RWPE2 (cell line): ENCODE measurements around the gene IARS2.
"Not testable (repeated sequence)": the region's sequence is repeated elsewhere in the genome, so short reads cannot be mapped to it uniquely, and the experiment has no call there.

Experiments
- ATAC-seq: fragments of 200-7000 bp; cut with Tn5 transposase; 3 replicates; pipeline ENCODE4 v1.9.1; 2021; ENCODE audit warnings: low read depth
- DNase-seq: peaks from one replicate; pipeline ENCODE4 v3.0.0-alpha.2; 2020; ENCODE audit warnings: low spot score
- H3K27ac ChIP-seq: fragments of 450-650 bp; 2 replicates; pipeline ENCODE4 v1.5.1; 2017; ENCODE audit warnings: mild to moderate bottlenecking; ENCODE audit not compliant: poor library complexity, severe bottlenecking
- H3K27me3 ChIP-seq: fragments of 250-450 bp; sonication (Bioruptor Pico); 2 replicates; pipeline ENCODE4 v1.5.1; 2021; ENCODE audit warnings: mild to moderate bottlenecking, moderate library complexity; ENCODE audit not compliant: insufficient read depth, poor library complexity, severe bottlenecking
- H3K36me3 ChIP-seq: fragments of 250-450 bp; sonication (Bioruptor Pico); 2 replicates; pipeline ENCODE4 v1.5.1; 2020; ENCODE audit warnings: low read depth, mild to moderate bottlenecking, moderate library complexity
- H3K4me1 ChIP-seq: fragments of 250-450 bp; sonication (Bioruptor Pico); 2 replicates; pipeline ENCODE4 v1.5.1; 2021; ENCODE audit warnings: mild to moderate bottlenecking, moderate library complexity; ENCODE audit not compliant: insufficient read depth, poor library complexity, severe bottlenecking
- H3K4me3 ChIP-seq: fragments of 250-450 bp; sonication (Bioruptor Pico); 2 replicates; pipeline ENCODE4 v1.5.1; 2021; ENCODE audit warnings: mild to moderate bottlenecking, moderate library complexity; ENCODE audit not compliant: severe bottlenecking
- H3K9me3 ChIP-seq: fragments of 250-450 bp; sonication (Bioruptor Pico); 2 replicates; pipeline ENCODE4 v1.5.1; 2021; ENCODE audit warnings: mild to moderate bottlenecking, moderate library complexity; ENCODE audit not compliant: severe bottlenecking
- TF ChIP-seq, protein P1 (sequence below): fragments of 450-650 bp; IDR thresholded peaks from one replicate; pipeline ENCODE4 v1.5.1; 2017; ENCODE audit warnings: mild to moderate bottlenecking, moderate library complexity; ENCODE audit not compliant: poor library complexity, severe bottlenecking

Gene IARS2

DNA sequence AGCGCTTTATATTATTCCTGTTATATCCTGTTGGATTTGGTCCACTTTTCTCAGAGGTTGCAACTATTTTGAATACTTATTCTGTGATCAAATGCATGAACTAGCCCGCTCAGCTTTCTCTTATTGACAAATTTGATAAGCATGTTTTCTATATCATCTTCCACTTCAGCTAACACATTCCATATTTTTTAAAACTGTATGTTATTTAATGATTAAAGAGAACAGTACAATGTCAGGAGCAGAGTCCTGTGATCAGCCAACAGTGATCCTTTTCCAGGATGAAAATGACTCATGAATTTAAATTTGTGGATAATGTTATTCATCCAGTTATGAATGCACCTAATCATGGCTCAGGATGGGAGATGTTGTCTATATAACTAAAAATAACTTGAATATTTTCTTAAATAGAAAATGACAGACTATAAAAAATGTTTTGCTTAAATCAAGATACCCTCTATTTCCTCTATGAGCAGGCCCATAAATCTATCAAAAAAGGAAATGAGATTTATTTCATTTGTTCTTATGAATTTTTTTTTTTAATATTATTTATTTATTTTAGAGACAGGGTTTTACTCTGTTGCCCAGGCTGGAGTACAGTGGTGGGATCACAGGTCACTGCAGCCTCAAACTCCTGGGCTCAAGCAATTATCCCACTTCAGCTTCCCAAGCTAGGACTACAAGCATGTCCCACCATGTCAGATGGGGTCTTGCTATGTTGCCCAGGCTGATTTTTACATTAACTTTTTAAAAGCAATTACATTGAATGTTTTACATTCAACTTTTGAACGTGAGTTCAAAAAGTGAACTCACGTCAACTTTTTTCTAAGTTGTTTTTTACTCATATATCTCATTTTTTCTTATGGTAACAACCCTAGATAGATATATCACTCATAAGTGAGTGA, 16.8 kb upstream of the IARS2 start:
- TF ChIP-seq, protein P1, sequence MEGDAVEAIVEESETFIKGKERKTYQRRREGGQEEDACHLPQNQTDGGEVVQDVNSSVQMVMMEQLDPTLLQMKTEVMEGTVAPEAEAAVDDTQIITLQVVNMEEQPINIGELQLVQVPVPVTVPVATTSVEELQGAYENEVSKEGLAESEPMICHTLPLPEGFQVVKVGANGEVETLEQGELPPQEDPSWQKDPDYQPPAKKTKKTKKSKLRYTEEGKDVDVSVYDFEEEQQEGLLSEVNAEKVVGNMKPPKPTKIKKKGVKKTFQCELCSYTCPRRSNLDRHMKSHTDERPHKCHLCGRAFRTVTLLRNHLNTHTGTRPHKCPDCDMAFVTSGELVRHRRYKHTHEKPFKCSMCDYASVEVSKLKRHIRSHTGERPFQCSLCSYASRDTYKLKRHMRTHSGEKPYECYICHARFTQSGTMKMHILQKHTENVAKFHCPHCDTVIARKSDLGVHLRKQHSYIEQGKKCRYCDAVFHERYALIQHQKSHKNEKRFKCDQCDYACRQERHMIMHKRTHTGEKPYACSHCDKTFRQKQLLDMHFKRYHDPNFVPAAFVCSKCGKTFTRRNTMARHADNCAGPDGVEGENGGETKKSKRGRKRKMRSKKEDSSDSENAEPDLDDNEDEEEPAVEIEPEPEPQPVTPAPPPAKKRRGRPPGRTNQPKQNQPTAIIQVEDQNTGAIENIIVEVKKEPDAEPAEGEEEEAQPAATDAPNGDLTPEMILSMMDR, result no peak
- H3K9me3 ChIP-seq, result no peaks in the 10 kb centered on the region
- no peaks in the 10 kb centered on the region for H3K4me1 ChIP-seq
- no peak overlapping the region for H3K4me3 ChIP-seq
- no peak overlapping the region for H3K27ac ChIP-seq
- ATAC-seq, result no peak
- no peaks in the 10 kb centered on the region for H3K36me3 ChIP-seq
- no peaks in the 10 kb centered on the region for H3K27me3 ChIP-seq
- no peak for DNase-seq

DNA sequence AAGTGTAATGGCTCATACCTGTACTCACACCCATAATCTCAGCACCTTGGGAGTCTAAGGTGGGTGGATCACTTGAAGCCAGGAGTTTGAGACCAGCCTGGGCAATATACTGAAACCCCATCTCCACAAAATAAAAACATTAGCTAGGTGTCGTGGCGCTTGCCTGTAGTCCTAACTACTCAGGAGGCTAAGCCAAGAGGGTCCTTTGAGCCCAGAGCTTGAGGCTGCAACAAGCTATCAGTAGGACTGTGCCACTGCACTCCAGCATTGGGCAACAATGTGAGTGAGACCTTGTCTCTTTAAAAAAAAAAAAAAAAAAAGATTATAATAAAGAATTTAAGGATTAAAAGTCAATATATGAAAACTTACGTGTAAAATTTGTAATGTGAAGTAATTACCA, 16.0 kb upstream of the IARS2 start:
- Histone ChIP-seq H3K36me3 (no peaks in the 10 kb centered on the region), H3K4me1 (no peaks in the 10 kb centered on the region), H3K27ac (no peak overlapping the region), H3K9me3 (no peaks in the 10 kb centered on the region), H3K4me3 (no peak overlapping the region), H3K27me3 (no peaks in the 10 kb centered on the region)
- TF ChIP-seq, protein P1, result no peak
- no peak for DNase-seq
- no peak for ATAC-seq

DNA sequence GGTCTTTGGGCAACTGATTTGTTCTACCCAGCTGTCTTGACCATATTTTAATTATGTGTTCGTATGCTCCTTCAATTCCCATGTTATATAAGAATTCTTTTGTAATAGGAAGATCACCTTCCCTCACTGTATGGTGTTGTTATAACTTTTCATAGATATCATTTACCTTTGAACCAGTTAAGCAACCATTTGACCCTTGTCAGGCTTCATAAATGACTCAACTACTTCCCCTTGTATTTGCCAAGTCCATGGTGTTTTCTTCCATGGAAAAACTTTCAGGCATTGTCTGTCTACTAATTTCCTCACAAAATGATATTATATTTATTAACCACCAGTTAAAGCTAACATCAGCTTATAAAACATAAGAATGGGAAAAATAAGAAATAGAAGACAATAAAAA, 9.5 kb upstream of the IARS2 start:
- no peaks in the 10 kb centered on the region for H3K4me1 ChIP-seq
- no peaks in the 10 kb centered on the region for H3K36me3 ChIP-seq
- no peaks in the 10 kb centered on the region for H3K27me3 ChIP-seq
- no peak overlapping the region for H3K27ac ChIP-seq
- no peak for ATAC-seq
- no peak for DNase-seq
- no peaks in the 10 kb centered on the region for H3K9me3 ChIP-seq
- TF ChIP-seq, protein P1, result no peak
- no peak overlapping the region for H3K4me3 ChIP-seq

DNA sequence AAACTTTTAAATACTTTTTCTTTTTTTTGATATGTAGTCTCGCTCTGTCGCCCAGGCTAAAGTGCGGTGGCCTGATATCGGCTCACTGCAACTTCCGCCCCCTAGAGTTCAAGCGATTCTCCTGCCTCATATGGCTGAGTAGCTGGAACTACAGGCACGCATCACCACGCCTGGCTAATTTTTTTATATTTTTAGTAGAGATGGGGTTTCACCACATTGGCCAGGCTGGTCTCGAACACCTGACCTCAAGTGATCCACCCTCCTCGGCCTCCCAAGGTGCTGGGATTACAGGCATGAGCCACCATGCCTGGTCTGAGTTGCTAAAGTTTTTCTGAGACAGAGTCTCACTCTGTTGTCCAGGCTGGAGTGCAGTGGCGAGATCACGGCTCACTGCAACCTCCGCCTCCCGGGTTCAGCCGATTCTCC, 7.7 kb upstream of the IARS2 start:
- not testable (repeated sequence) for H3K9me3 ChIP-seq, H3K27ac ChIP-seq, H3K4me3 ChIP-seq, H3K4me1 ChIP-seq, ATAC-seq, H3K27me3 ChIP-seq, DNase-seq, H3K36me3 ChIP-seq

DNA sequence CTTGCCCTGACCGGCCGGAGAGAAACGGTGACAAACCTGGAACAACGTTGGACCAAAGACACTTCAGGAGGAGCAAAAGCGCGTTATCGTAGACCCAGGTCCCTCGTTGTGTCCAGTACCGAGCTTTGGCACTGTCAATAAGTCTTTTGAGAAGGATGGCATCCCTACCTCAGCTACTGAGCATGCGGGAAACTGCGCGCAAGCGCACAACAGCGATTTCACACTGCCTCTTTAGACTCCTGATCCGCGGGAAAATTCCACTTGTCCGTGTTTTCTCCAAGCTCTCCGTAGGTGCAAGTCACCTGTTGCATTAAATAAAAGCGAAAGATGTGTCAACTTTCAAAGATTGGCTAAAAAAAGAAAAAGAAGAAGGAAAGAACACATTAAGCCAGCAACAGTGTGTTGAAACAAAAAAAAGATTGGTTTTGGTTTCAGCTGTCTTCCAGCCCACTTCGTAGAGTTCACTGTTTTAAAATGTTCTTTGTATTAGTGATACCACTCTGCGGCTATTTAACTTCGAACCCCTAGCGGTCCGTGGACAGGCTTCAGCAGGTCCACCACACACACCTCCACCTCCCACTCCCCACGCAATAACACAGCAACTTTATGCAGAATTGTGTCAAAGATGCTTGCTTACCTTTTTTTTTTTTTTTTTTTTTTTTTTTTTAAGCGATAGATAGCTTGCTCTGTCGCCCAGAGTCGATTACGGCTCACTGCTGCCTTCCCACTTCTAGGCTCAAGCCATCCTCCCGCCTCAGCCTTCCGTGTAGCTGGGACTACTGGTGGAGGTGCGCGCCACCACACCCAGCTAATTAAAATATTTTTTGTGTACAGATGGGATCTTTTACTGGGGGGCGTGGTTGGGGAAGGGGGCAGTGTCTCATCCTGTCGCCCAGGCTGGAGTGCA, 4.0 kb upstream of the IARS2 start, which contains the start of gene BPNT1:
Gene BPNT1, minus strand, starts transcription at position 139 of the 907 bp plus-strand sequence. CDS start 9,942 bp downstream, outside the sequence.
- Histone ChIP-seq H3K27ac (no peak within 1 kb of the TSS), H3K27me3 (no peaks in the 10 kb centered on the region), H3K4me3 (peak within 1 kb of the TSS; percentile 49), H3K9me3 (no peaks in the 10 kb centered on the region), H3K4me1 (no peaks in the 10 kb centered on the region), H3K36me3 (no peaks in the 10 kb centered on the region)
- TF ChIP-seq, protein P1, result no peak
- DNase-seq (peak; percentile 80), ATAC-seq (peak; percentile 79)
